ENCODE data around the gene SPTSSA. TPM values are rescaled to one million over a fixed set of nuclear protein-coding genes. Genes with fewer than 3 reads are reported as not detected.
"Not testable (repeated sequence)": the region's sequence is repeated elsewhere in the genome, so short reads cannot be mapped to it uniquely, and the experiment has no call there.

The SPTSSA gene
- total and polyA plus RNA-seq, 5 donors, result 12.3 to 19.9 (median 16.9) TPM

DNA sequence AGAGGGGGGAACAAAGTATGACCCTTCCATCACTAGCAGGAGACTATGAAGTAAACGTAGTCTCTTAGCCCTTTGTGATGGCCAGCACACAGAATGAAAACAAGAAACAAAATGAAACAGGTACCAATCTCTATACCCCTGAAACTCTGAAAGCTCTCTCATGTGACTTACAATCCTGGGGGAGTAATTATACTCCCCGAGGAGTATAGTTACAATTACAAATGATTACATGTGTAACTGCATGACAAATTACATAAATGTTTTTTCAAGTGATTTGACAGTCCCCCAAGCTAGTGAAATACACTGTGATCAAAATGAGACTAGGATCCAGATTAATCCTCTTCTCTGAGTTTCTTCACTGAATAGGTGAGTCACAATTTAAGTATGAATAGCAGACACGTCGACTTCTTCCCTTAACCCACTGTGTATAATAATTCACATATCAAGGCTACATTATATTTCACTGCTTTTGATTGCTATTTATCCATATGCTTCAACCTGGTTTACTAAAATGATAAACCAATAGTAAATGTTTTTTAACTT, 74.0 kb downstream of the SPTSSA start:
- ATAC-seq, result no peak
- H3K9me3 ChIP-seq (ENCODE audit: control insufficient read depth, low read length), result no peaks in the 10 kb centered on the region
- no peak for DNase-seq
- no peaks in the 10 kb centered on the region for H3K4me1 ChIP-seq (ENCODE audit: control insufficient read depth, insufficient read depth, low read length)
- H3K27ac ChIP-seq (ENCODE audit: low read length), result no peak overlapping the region
- no peak overlapping the region for H3K4me3 ChIP-seq (ENCODE audit: low read length)
- intact Hi-C loops (cut with DNase I), result no loop called here
- WGBS, result 68% methylated on average over 4 of the region's 4 CpGs
- no peaks in the 10 kb centered on the region for H3K27me3 ChIP-seq (ENCODE audit: control insufficient read depth, insufficient read depth)

- no peak overlapping the region for H3K4me3 ChIP-seq (ENCODE audit: low read length)
- H3K9me3 ChIP-seq (ENCODE audit: control insufficient read depth, low read length), result no peaks in the 10 kb centered on the region
- DNase-seq (no peak), ATAC-seq (no peak)
- H3K4me1 ChIP-seq (ENCODE audit: control insufficient read depth, insufficient read depth, low read length), result no peaks in the 10 kb centered on the region
- intact Hi-C loops (cut with DNase I), result no loop called here
- no peak overlapping the region for H3K27ac ChIP-seq (ENCODE audit: low read length)
- WGBS, result 71% methylated on average over 5 of the region's 5 CpGs
- H3K27me3 ChIP-seq (ENCODE audit: control insufficient read depth, insufficient read depth), result no peaks in the 10 kb centered on the region
These were observed 75.1 kb downstream of the SPTSSA start for GRCh38 chr14:34386865-34387485.

DNA sequence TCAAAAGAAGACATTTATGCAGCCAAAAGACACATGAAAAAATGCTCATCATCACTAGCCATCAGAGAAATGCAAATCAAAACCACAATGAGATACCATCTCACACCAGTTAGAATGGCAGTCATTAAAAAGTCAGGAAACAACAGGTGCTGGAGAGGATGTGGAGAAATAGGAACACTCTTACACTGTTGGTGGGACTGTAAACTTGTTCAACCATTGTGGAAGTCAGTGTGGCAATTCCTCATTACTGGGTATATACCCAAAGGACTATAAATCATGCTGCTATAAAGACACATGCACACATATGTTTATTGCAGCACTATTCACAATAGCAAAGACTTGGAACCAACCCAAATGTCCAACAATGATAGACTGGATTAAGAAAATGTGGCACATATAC, 76.2 kb downstream of the SPTSSA start:
- H3K27me3 ChIP-seq (ENCODE audit: control insufficient read depth, insufficient read depth); H3K4me3 ChIP-seq (ENCODE audit: low read length); H3K4me1 ChIP-seq (ENCODE audit: control insufficient read depth, insufficient read depth, low read length); intact Hi-C loops (cut with DNase I); ATAC-seq; H3K9me3 ChIP-seq (ENCODE audit: control insufficient read depth, low read length); DNase-seq; H3K27ac ChIP-seq (ENCODE audit: low read length): not testable (repeated sequence)

GRCh38 chr14:34383839-34384238, 78.2 kb downstream of the SPTSSA start:
- intact Hi-C loops (cut with DNase I), result no loop called here
- ATAC-seq, result no peak
- 62% methylated on average over 2 of the region's 2 CpGs for WGBS

More at GRCh38 chr14:34383839-34384238, 78.2 kb downstream of the SPTSSA start:
- H3K27me3 ChIP-seq (ENCODE audit: control insufficient read depth, insufficient read depth), result no peaks in the 10 kb centered on the region
- H3K4me3 ChIP-seq (ENCODE audit: low read length), result no peak overlapping the region
- no peaks in the 10 kb centered on the region for H3K4me1 ChIP-seq (ENCODE audit: control insufficient read depth, insufficient read depth, low read length)
- no peaks in the 10 kb centered on the region for H3K9me3 ChIP-seq (ENCODE audit: control insufficient read depth, low read length)
- no peak for DNase-seq
- no peak overlapping the region for H3K27ac ChIP-seq (ENCODE audit: low read length)

Other genes with a start within 250 kb of the SPTSSA start
- 10 to 100 TPM; 18.9 to 25.3 (median 22.2) TPM for gene EAPP, start 77.5 kb upstream of the SPTSSA start, total RNA-seq
- 30.6 TPM for gene EAPP, start 77.5 kb upstream of the SPTSSA start, polyA plus RNA-seq
- 10 to 100 TPM; 46.7 to 53.4 (median 48.3) TPM for gene SNX6, start 167.9 kb upstream of the SPTSSA start, total RNA-seq
- 22.9 TPM for gene SNX6, start 167.9 kb upstream of the SPTSSA start, polyA plus RNA-seq

Measured in right cardiac atrium (tissue), 5 donors.